ENCODE results near the gene ADAM19.

The ADAM19 gene

GRCh38 chr5:157596487-157596886 is 20.9 kb upstream of the ADAM19 start:
- DNase-seq: peak; percentile 94

- peak; percentile 73 for DNase-seq
These were observed 19.3 kb upstream of the ADAM19 start for GRCh38 chr5:157594675-157595459.

- DNase-seq: peak; percentile 85
These were observed 18.7 kb upstream of the ADAM19 start for GRCh38 chr5:157594257-157594656.

GRCh38 chr5:157593052-157593757 is 17.6 kb upstream of the ADAM19 start:
- DNase-seq: no peak

DNA sequence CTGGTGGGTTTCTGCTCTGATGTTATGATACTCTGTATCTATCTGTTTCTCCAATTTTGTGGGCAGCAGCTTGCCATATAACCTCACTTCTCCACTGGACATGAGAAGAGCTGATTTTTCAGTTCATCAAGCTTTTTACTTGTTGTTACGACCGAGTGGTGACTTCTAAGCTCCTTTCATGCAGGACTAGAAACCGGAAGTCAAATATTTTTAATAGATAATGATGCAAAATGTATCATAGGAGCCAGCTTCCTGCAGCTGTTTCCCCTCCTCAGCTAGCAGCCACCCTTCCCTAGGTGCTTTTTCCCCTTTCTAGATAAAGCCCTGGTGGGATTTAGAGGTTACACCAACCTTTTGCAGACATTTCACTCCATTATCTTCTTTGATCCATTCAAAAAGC is 17.0 kb upstream of the ADAM19 start:
- no peak for DNase-seq

DNA sequence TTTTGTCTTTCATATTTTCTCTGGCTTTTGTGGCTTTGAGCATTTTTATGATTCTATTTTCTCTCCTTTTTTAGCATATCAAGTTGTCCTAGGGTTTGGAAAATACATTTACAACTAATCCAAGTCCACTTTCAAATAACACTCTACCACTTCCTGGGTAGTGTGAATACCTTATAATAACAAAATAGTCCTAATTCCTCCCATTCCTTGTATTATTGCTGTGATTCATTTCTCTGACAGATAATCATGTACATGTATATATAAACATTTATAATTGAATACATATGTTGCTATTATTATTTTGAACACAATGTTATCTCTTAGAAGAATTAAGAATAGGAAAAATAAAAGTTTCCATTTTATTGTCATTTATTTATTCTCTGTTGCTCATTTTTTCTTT is 14.9 kb upstream of the ADAM19 start:
- no peak for DNase-seq

- no peak for DNase-seq
These were observed 9.1 kb upstream of the ADAM19 start for GRCh38 chr5:157584628-157585027.

DNA sequence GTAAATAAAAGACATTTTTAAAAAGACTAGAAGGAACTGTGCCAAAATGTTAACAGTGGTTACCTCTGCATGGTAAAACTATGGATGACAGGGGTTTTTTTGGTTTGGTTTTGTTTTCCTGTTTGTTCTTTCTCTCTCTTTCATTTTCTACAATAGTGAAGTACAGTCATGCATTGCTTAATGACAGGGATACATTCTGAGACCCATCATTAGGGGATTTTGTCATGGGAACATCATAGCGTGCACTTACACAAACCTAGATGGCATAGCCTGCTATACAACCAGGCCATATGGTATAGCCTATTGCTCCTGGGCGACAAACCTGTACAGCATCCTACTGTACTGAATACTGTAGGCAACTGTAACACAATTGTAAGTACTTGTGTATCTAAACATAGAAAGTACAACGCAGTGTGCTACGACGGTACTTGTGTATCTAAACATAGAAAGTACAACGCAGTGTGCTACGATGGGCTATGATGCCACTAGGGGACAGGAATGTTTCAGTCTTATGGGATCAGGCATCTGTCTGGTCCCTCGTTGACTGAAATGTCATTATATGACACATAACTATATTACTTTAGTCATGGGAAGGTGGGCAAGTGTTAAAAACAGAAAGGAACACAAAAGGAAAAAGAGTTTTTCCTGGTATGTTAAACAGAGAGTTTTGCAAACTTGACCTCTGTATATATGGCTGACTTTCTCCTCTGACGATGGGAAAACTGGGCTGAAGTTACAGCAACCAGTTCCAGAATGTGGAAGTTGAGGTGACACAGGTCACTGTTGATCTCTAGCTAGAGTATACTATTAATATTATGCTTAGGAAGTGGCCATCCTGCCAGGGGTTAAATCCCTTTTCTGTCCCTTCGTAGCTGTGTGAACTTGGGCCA is 7.4 kb upstream of the ADAM19 start:
- DNase-seq: peak; percentile 71

DNA sequence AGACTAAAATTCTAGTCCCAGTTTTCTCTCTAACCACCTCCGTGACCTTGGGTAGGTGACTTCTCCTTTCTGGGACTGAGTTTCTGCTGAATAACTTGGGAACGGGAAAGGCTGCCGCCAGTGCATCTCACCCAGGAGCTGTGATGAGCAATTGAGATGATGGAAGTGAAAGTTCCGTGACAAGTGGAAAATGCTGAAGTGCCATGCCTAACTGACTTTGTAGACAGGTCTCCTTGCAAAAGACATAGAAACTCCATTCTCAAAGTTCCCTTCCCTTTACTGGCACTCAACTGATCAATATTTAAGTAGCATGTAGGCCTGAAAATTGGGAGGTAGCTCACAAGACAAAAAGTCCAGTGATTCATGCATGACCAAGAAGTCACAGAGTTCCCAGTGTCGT is 6.3 kb upstream of the ADAM19 start:
- DNase-seq: no peak

DNA sequence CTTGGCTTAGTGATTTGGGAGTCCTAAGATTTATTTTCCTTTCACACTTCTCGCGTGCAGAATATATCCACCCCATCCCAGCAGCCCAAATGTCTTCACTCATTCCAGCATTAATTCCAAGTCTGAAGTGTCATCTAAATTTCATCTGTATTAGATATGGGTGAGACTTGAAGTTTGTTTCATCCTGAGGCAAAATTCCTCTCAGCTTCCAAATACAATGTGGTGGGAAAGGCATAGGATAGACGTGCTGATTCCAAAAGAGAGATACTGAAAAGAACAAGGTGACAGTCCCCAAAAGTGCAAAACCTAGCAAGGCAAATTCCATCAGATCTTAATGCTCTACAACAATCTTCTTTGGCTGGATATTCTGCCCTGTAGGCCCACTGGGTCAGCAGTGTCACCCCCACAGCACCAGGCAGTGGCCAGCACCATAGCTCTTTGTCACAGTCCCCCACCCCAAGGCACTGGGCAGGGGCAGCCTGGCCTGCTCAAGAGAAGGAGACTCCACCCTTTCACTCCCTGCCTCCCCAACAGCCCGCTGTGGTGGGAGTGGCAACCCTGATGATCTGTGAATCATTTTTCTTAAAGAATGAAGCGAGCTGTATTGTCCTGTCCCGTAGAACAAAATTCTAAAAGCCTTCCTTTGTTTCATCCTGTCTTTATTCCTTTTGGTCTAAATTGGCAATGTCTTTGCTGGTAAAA is 2.7 kb upstream of the ADAM19 start:
- no peak for DNase-seq

GRCh38 chr5:157576678-157577077 is 1.1 kb upstream of the ADAM19 start:
- DNase-seq: no peak

- DNase-seq: peak; percentile 63
These were observed 857 bp downstream of the ADAM19 start for GRCh38 chr5:157574456-157575380.

DNA sequence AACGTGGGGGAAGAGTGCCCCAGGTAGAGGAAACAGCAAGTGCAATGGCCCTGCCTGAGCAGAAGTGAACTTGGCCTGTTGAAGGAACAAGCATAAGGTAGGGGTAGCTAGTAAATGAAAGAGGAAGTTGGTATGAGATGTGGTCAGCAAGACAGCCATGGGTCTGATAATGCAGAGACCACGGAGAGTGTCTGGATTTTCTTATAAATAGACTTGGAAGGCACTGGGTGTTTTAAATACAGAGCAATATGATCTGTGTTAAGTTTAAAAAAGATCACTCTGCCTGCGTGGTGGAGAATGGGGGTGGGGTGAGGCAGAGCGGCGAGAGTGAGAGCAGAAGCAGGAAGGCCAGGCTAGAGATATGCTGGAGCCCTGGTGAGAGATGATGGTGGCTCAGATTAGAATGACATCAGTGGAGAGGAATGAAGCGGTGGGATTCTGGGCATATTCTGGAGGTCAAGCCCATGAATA is 4.2 kb downstream of the ADAM19 start:
- peak; percentile 56 for DNase-seq

- DNase-seq: no peak
These were observed 4.9 kb downstream of the ADAM19 start for GRCh38 chr5:157570531-157571200.

DNA sequence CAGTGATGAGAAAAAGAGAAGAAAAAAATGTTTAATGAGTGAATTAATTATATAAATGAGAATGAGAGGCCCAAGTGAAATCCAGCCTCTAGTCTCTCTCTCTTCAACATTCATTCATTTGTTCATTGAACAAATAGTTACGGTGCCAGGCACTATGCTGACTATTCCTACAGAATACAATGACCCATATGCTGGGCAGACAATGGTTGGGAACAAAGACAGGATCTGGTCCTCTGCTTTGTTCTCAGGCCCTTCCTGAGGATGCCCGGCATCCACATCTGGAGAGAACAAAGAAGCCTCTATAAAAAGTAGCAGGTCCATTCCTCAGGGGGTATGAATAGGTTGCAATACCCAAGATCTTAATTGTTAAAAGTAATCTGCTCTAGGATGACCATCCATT is 6.9 kb downstream of the ADAM19 start:
- no peak for DNase-seq

DNA sequence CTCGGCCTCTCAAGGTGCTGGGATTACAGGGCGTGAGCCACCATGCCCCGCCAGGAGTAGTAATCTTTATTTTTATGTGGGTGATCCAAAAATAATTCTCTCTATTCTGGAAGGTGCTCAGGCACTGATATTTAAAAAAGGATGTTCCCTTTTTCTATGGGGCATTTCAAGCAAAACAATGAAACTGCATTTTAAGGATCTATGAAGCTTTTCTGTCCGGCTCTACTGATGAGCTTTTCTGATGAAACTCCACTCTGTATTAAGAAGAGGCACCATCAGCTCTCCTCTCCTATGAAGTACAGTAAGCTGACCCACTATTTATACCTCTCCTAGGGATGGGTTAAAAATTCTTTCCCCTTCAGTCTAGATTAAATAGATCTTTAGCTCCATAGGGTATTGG is 7.4 kb downstream of the ADAM19 start:
- no peak for DNase-seq

- DNase-seq: no peak
These were observed 8.6 kb downstream of the ADAM19 start for GRCh38 chr5:157566902-157567489.

GRCh38 chr5:157563929-157564716 is 11.5 kb downstream of the ADAM19 start:
- DNase-seq: no peak

DNA sequence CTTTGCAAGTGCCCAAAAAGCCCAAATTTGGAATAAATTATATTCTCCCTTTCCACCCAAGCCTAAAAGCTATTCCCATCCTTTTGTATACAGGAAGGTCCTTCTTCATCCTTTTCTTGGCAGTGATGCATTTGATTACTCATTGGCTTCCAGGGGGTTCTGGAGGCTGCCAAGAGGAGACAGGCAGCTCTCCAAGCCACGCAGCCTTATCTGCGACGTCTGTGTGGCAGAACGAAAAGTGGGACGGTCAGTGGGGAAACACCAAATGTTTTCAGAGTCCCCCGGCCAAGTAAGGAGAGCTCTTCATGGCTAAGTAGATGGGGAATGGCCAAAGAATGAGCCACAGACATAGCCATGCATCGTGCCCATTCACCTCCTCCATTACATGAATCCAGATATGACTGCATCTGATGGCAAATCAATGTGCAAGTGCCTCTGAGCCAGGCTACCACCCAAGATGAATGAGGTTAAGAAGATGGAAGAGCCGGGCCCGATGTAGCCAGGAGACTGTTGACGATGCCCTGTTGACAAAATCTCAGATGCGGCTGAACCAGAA is 12.1 kb downstream of the ADAM19 start:
- DNase-seq: no peak

All from activated CD4-positive, alpha-beta T cell treated with anti-CD3 and anti-CD28 coated beads, Interleukin-10, Interleukin-2, amounts not matched to agents 100 ng/mL and 50 ng/mL, durations not matched to agents 16 hours and 8 hours (primary cell).